ENCODE measurements around the gene SLC52A1.

The SLC52A1 gene

GRCh38 chr17:4986951-4987766, 48.1 kb downstream of the SLC52A1 start, which contains the start of gene CAMTA2:
CAMTA2 (minus strand) TSS chr17:4987675; CDS start chr17:4986222, 1,453 bp downstream.
- peak; percentile 69 for DNase-seq

GRCh38 chr17:4986403-4986802, 48.8 kb downstream of the SLC52A1 start:
- no peak for DNase-seq
